Urinary bladder (tissue), 4 donors: ENCODE data around the gene ZNF780A. TPM values are rescaled to one million over a fixed set of nuclear protein-coding genes. Genes with fewer than 3 reads are reported as not detected.

Experiments
- DNase-seq: peaks from one replicate; pipeline ENCODE4 v3.0.0-alpha.2; 2015; ENCODE audit errors: extremely low spot score
- H3K27ac ChIP-seq: one replicate; pipeline ENCODE4 v1.5.1; 2013; ENCODE audit warnings: low read depth, mild to moderate bottlenecking, moderate library complexity
- H3K36me3 ChIP-seq: one replicate; pipeline ENCODE4 v1.6.1; 2013; ENCODE audit warnings: mild to moderate bottlenecking, moderate library complexity; ENCODE audit not compliant: insufficient read depth
- H3K4me1 ChIP-seq: one replicate; pipeline ENCODE4 v1.6.1; 2013; ENCODE audit warnings: mild to moderate bottlenecking, moderate library complexity; ENCODE audit not compliant: insufficient read depth
- H3K4me3 ChIP-seq: one replicate; pipeline ENCODE4 v1.5.1; 2013; ENCODE audit warnings: low read depth, low read length
- WGBS: extraction: QIAGEN DNeasy Blood & Tissue Kit; methylation state at CpG from one replicate; pipeline ENCODE4 v1.1.7; 2013; 5-methylcytosine and 5-hydroxymethylcytosine counted together
- polyA plus RNA-seq: library from polyadenylated mRNA; stranded (reverse); fragments of 200-250 nt; gene quantifications from one replicate; pipeline ENCODE4 v1.2.3, GENCODE V29; 2013
- total RNA-seq: library from RNA; depleted of rRNA; stranded (reverse); fragments of >200 nt; gene quantifications from one replicate; pipeline ENCODE4 v1.2.3, GENCODE V29; 2014
- donor health status: healthy with polysubstance abuse.
- donor health status: healthy.

The ZNF780A gene
- total and polyA plus RNA-seq, 2 donors: 7.2 to 33.3 TPM

- H3K4me3 ChIP-seq: no peak overlapping the region
- DNase-seq: no peak
- H3K36me3 ChIP-seq: no peaks in the 10 kb centered on the region
- no peaks in the 10 kb centered on the region for H3K4me1 ChIP-seq
- no peak overlapping the region for H3K27ac ChIP-seq
- WGBS: 45% methylated on average over 1 of the region's 1 CpG
Measured at GRCh38 chr19:40104754-40105153, 14.0 kb upstream of the ZNF780A start.

- Histone ChIP-seq H3K36me3 (no peaks in the 10 kb centered on the region), H3K4me1 (no peaks in the 10 kb centered on the region), H3K4me3 (no peak overlapping the region), H3K27ac (no peak overlapping the region)
- WGBS: 86% methylated on average over 4 of the region's 4 CpGs
- no peak for DNase-seq
Measured at GRCh38 chr19:40103600-40103999, 12.9 kb upstream of the ZNF780A start.

GRCh38 chr19:40101813-40102212 is 11.1 kb upstream of the ZNF780A start:
- no peak overlapping the region for H3K4me3 ChIP-seq
- no peaks in the 10 kb centered on the region for H3K36me3 ChIP-seq
- WGBS: 79% methylated on average over 1 of the region's 1 CpG
- H3K4me1 ChIP-seq: no peaks in the 10 kb centered on the region
- no peak overlapping the region for H3K27ac ChIP-seq
- DNase-seq: no peak

- Histone ChIP-seq H3K36me3 (no peaks in the 10 kb centered on the region), H3K27ac (no peak overlapping the region), H3K4me3 (no peak overlapping the region), H3K4me1 (no peaks in the 10 kb centered on the region)
- WGBS: 95% methylated on average over 1 of the region's 1 CpG
- DNase-seq: no peak
Measured at GRCh38 chr19:40093416-40093815, 2.7 kb upstream of the ZNF780A start.

GRCh38 chr19:40091205-40092129 is 724 bp upstream of the ZNF780A start:
- DNase-seq: no peak
- WGBS: 45% methylated on average over 10 of the region's 10 CpGs
- Histone ChIP-seq H3K4me3 (peak overlapping the region; percentile 61), H3K36me3 (no peaks in the 10 kb centered on the region), H3K27ac (peak overlapping the region; percentile 90), H3K4me1 (no peaks in the 10 kb centered on the region)

- WGBS: 50% methylated on average over 4 of the region's 4 CpGs
- H3K4me1 ChIP-seq: no peaks in the 10 kb centered on the region
- H3K36me3 ChIP-seq: no peaks in the 10 kb centered on the region
- peak overlapping the region; percentile 61 for H3K4me3 ChIP-seq
- H3K27ac ChIP-seq: no peak overlapping the region
- no peak for DNase-seq
Measured at GRCh38 chr19:40089462-40089861, 1.3 kb downstream of the ZNF780A start.

- WGBS: 85% methylated on average over 5 of the region's 5 CpGs
- no peak for DNase-seq
- Histone ChIP-seq H3K36me3 (no peaks in the 10 kb centered on the region), H3K4me1 (no peaks in the 10 kb centered on the region), H3K4me3 (no peak overlapping the region), H3K27ac (no peak overlapping the region)
Measured at GRCh38 chr19:40088299-40089047, 2.3 kb downstream of the ZNF780A start.

GRCh38 chr19:40084948-40085347 is 5.8 kb downstream of the ZNF780A start:
- DNase-seq: no peak
- H3K27ac ChIP-seq: no peak overlapping the region
- no peaks in the 10 kb centered on the region for H3K4me1 ChIP-seq
- 90% methylated on average over 4 of the region's 4 CpGs for WGBS
- no peak overlapping the region for H3K4me3 ChIP-seq
- peaks cover 5% of the 10 kb centered on the region for H3K36me3 ChIP-seq

- H3K4me1 ChIP-seq: no peaks in the 10 kb centered on the region
- DNase-seq: no peak
- H3K36me3 ChIP-seq: peaks cover 10% of the 10 kb centered on the region
- WGBS: 94% methylated on average over 1 of the region's 1 CpG
- no peak overlapping the region for H3K27ac ChIP-seq
- H3K4me3 ChIP-seq: no peak overlapping the region
Measured at GRCh38 chr19:40081411-40081810, 9.3 kb downstream of the ZNF780A start.

GRCh38 chr19:40080289-40080688 is 10.5 kb downstream of the ZNF780A start:
- 99% methylated on average over 1 of the region's 1 CpG for WGBS
- H3K36me3 ChIP-seq: peaks cover 16% of the 10 kb centered on the region
- no peak for DNase-seq
- H3K4me3 ChIP-seq: no peak overlapping the region
- no peaks in the 10 kb centered on the region for H3K4me1 ChIP-seq
- no peak overlapping the region for H3K27ac ChIP-seq

GRCh38 chr19:40078377-40078776 is 12.4 kb downstream of the ZNF780A start:
- DNase-seq: no peak
- Histone ChIP-seq H3K27ac (no peak overlapping the region), H3K4me1 (no peaks in the 10 kb centered on the region), H3K36me3 (peaks cover 30% of the 10 kb centered on the region), H3K4me3 (no peak overlapping the region)
- WGBS: 97% methylated on average over 1 of the region's 1 CpG

GRCh38 chr19:40070058-40070457 is 20.7 kb downstream of the ZNF780A start:
- H3K4me1 ChIP-seq: no peaks in the 10 kb centered on the region
- no peak overlapping the region for H3K4me3 ChIP-seq
- DNase-seq: no peak
- WGBS: 95% methylated on average over 1 of the region's 1 CpG
- H3K36me3 ChIP-seq: peaks cover 12% of the 10 kb centered on the region
- H3K27ac ChIP-seq: no peak overlapping the region

- H3K36me3 ChIP-seq: no peaks in the 10 kb centered on the region
- 95% methylated on average over 1 of the region's 1 CpG for WGBS
- H3K4me1 ChIP-seq: no peaks in the 10 kb centered on the region
- no peak overlapping the region for H3K4me3 ChIP-seq
- no peak overlapping the region for H3K27ac ChIP-seq
- DNase-seq: no peak
Measured at GRCh38 chr19:40059624-40060023, 31.1 kb downstream of the ZNF780A start.

- H3K4me3 ChIP-seq: no peak overlapping the region
- H3K27ac ChIP-seq: no peak overlapping the region
- 82% methylated on average over 1 of the region's 1 CpG for WGBS
- DNase-seq: no peak
- no peaks in the 10 kb centered on the region for H3K4me1 ChIP-seq
- H3K36me3 ChIP-seq: peaks cover under 1% of the 10 kb centered on the region
Measured at GRCh38 chr19:40057166-40057565, 33.6 kb downstream of the ZNF780A start.
